ENCODE measurements around the gene DNAJC25. TPM values are rescaled to one million over a fixed set of nuclear protein-coding genes. Genes with fewer than 3 reads are reported as not detected.

DNAJC25 gene
- polyA plus RNA-seq, 2 of the 4 experiments (the other 2 are of a cell fraction), result 8.6 to 12.1 TPM

- H3K9me3 ChIP-seq, result no peaks in the 10 kb centered on the region
- ChIA-PET POLR2A (no interaction called here), CTCF (interaction anchor here (0.7 kb wide), 1 partner anchor 1281 kb away, joined by 3 read pairs; no protein-coding TSS in a partner anchor)
- FAIRE-seq (no peak), DNase-seq (ENCODE audit: low read depth in 1 of 2, low spot score in 1 of 2) (no peak), ATAC-seq (no peak)
- 93% methylated on average over 4 of the region's 4 CpGs for WGBS (ENCODE audit: missing lambda C conversion rate)
- TF ChIP-seq NPAS2 (CRISPR knock-in tag; IDR thresholded peaks at IDR 0.05; ENCODE audit: borderline replicate concordance), result no peak
- no peak for TF ChIP-seq PHF8 (IDR thresholded peaks at IDR 0.05; ENCODE audit: borderline replicate concordance, low read depth)
- TF ChIP-seq REST (IDR thresholded peaks at IDR 0.05), result no peak
- no peak for TF ChIP-seq USF2 (IDR thresholded peaks at IDR 0.05)
- no peak for TF ChIP-seq BCL3 (IDR thresholded peaks at IDR 0.05)
- no peak for TF ChIP-seq EP300 (IDR thresholded peaks at IDR 0.05)
- no peak for TF ChIP-seq BHLHE40 (IDR thresholded peaks at IDR 0.05; ENCODE audit: low read depth, low read length)
- no peak for TF ChIP-seq EHMT2 (IDR thresholded peaks at IDR 0.05; ENCODE audit: low read depth)
- no peak for TF ChIP-seq HDAC2 (IDR thresholded peaks at IDR 0.05)
- TF ChIP-seq POLR2AphosphoS2 (conservative IDR thresholded peaks at IDR 0.05; ENCODE audit: low read length), result no peak
- TF ChIP-seq CBX2 (IDR thresholded peaks at IDR 0.05; ENCODE audit: borderline replicate concordance, low read depth), result no peak
- no peak for TF ChIP-seq ESRRA (IDR thresholded peaks at IDR 0.05; ENCODE audit: borderline replicate concordance, low read length)
- no peak for TF ChIP-seq MAX (IDR thresholded peaks at IDR 0.05)
- H3K4me3 ChIP-seq, result no peak overlapping the region
- no peak overlapping the region for H3K4me2 ChIP-seq
- no peak overlapping the region for H3K27ac ChIP-seq
- no peaks in the 10 kb centered on the region for H3K4me1 ChIP-seq
Measured at GRCh38 chr9:111649016-111649415, 17.9 kb downstream of the DNAJC25 start.

GRCh38 chr9:111657051-111657450 is 25.9 kb downstream of the DNAJC25 start:
- no peak for DNase-seq (ENCODE audit: low read depth in 1 of 2, low spot score in 1 of 2)
- TF ChIP-seq CTCF (IDR thresholded peaks at IDR 0.05) (no peak), USF2 (IDR thresholded peaks at IDR 0.05) (no peak), MAX (IDR thresholded peaks at IDR 0.05) (no peak), NR3C1 (IDR thresholded peaks at IDR 0.05) (no peak), EHF (CRISPR knock-in tag; IDR thresholded peaks at IDR 0.05) (no peak), PHF8 (IDR thresholded peaks at IDR 0.05; ENCODE audit: borderline replicate concordance, low read depth) (no peak)
- POLR2A ChIA-PET, result no interaction called here
- CTCF ChIA-PET, result no interaction called here
- no peaks in the 10 kb centered on the region for H3K4me1 ChIP-seq
- no peak for ATAC-seq
- H3K4me2 ChIP-seq, result no peak overlapping the region
- H3K27ac ChIP-seq, result no peak overlapping the region
- no peaks in the 10 kb centered on the region for H3K9me3 ChIP-seq
- no peak overlapping the region for H3K4me3 ChIP-seq
- 79% methylated on average over 6 of the region's 6 CpGs for WGBS (ENCODE audit: missing lambda C conversion rate)
- no peak for FAIRE-seq
